Measurements from ENCODE around the gene CCDC144A. TPM values are rescaled to one million over a fixed set of nuclear protein-coding genes. Genes with fewer than 3 reads are reported as not detected.
"Not testable (repeated sequence)": the region's sequence is repeated elsewhere in the genome, so short reads cannot be mapped to it uniquely, and the experiment has no call there.

CCDC144A gene
- total RNA-seq, 1 experiment from 2014 or later = 0.20 TPM

DNA sequence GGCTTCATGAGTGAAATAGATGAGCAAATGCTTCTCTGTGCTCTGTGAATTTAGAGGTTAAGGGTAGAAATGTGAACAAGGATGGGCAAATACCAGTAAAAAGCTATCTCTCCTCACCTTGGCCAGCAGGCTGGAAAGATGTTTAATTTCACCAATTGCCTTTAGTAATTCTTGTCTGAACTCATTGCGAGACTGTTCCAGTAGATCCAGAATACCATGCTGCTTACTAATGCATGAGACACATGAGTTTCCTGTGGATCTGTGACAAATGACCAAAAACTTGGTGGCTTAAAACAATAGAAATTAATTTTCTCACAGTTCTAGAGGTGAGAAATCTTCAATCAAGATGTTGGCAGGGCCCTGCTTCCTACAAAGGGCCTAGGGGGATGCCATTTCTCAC, 27.1 kb upstream of the CCDC144A start (continued):
- TF ChIP-seq SIN3A (IDR thresholded peaks at IDR 0.05; ENCODE audit: low read depth) (no peak), EGR1 (IDR thresholded peaks at IDR 0.05; ENCODE audit: low read depth) (no peak), CEBPB (IDR thresholded peaks at IDR 0.05; ENCODE audit: low read depth) (no peak), ELF1 (IDR thresholded peaks at IDR 0.05; ENCODE audit: borderline replicate concordance, low read depth) (no peak), POLR2AphosphoS5 (IDR thresholded peaks at IDR 0.05; ENCODE audit: low read depth, low read length) (no peak), TCF7L2 (IDR thresholded peaks at IDR 0.05; ENCODE audit: borderline replicate concordance, extremely low read depth, insufficient read depth, insufficient read length) (no peak), RAD21 (IDR thresholded peaks at IDR 0.05; ENCODE audit: low read depth) (no peak)
- TF ChIP-seq, protein P1, sequence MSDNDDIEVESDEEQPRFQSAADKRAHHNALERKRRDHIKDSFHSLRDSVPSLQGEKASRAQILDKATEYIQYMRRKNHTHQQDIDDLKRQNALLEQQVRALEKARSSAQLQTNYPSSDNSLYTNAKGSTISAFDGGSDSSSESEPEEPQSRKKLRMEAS (IDR thresholded peaks at IDR 0.05) = no peak

DNA sequence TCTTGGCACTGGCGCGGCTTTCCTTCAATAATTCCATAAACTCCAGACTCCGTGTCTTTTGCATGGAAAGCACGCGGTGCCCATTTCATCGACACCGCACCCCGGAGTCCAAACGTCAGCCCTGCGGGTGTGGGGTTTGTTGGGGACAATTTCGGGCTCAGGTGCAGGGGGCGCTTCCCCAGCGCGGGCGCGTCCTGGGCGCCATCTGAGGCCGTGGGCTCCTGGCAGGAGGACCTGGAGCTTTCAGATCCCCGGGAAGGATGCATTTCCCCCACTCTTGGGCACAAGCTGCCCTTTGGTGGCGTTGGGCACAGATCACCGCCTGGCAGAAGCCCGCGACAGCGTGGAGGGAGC, 23.5 kb upstream of the CCDC144A start:
- intact Hi-C loops (cut with micrococcal nuclease); H3K9me2 ChIP-seq (ENCODE audit: insufficient read depth); BruUV-seq (replicated peaks); ATAC-seq; H4K20me1 ChIP-seq (ENCODE audit: insufficient read depth); H3K27me3 ChIP-seq (ENCODE audit: insufficient read depth, low read length); H3K9ac ChIP-seq (ENCODE audit: low read length); POLR2A ChIA-PET; H3K36me3 ChIP-seq (ENCODE audit: control insufficient read depth in 1 of 2, insufficient read depth in 2 of 2, low read length in 2 of 2); DNase-seq (ENCODE audit: low read depth, low spot score); CTCF ChIA-PET; RAD21 ChIA-PET (ENCODE audit: low non-redundant PET in 1 of 2, low total read pairs in 2 of 2, uncharacterized antibody in 2 of 2, unreplicated experiment in 2 of 2); H3K4me2 ChIP-seq (ENCODE audit: low read length); H3K4me3 ChIP-seq (replicated peaks in 1 of 2; ENCODE audit: low read depth in 1 of 2, low read length in 2 of 2); H3K9me3 ChIP-seq (ENCODE audit: control insufficient read depth in 1 of 2, insufficient read depth in 1 of 2, low read depth in 1 of 2, low read length in 2 of 2); H3K4me1 ChIP-seq (ENCODE audit: control insufficient read depth in 1 of 2, insufficient read depth in 2 of 2, low read length in 2 of 2); H3K27ac ChIP-seq (ENCODE audit: low read depth, low read length); H3K79me2 ChIP-seq (ENCODE audit: insufficient read depth, low read length); H2AFZ ChIP-seq (ENCODE audit: low read depth, low read length, poor library complexity, severe bottlenecking): not testable (repeated sequence)

DNA sequence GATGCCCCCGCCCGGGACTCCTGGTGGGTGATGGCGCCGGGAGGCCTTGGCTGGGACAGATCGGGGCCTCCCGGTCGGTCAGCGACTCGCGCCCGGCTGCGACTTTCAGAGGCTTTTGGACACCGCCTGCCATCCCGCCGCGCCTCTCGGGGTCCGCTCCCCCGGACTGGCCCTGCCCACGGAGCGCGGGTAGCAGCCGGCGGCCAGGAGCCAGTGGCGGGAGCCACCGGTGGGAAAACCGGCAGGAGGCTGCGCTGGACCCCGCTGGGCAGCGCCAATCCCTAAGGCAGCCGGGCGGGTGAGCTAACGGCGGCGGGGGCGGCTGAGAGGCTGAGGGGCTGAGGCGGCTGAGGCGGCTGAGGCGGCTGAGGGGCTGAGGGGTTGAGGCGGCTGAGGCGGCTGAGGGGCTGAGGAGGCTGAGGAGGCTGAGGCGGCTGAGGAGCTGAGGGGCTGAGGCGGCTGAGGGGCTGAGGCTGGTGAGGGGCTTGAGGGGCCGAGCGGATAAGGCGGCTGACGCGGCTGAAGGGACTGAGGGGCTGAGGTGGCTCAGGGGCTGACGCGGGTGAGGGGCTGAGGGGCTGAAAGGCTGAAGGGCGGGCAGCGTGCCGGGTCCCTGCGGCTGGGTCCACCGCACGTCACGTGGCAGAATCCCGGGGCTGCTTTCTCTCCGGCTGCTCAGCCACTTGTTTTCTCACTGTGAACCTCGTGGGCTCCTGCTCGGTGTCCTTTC, 23.0 kb upstream of the CCDC144A start:
- H3K36me3 ChIP-seq (ENCODE audit: control insufficient read depth in 1 of 2, insufficient read depth in 2 of 2, low read length in 2 of 2); DNase-seq (ENCODE audit: low read depth, low spot score); RAD21 ChIA-PET (ENCODE audit: low non-redundant PET in 1 of 2, low total read pairs in 2 of 2, uncharacterized antibody in 2 of 2, unreplicated experiment in 2 of 2); POLR2A ChIA-PET; H2AFZ ChIP-seq (ENCODE audit: low read depth, low read length, poor library complexity, severe bottlenecking); ATAC-seq; H3K27me3 ChIP-seq (ENCODE audit: insufficient read depth, low read length); H3K4me1 ChIP-seq (ENCODE audit: control insufficient read depth in 1 of 2, insufficient read depth in 2 of 2, low read length in 2 of 2); intact Hi-C loops (cut with micrococcal nuclease); H3K9me2 ChIP-seq (ENCODE audit: insufficient read depth); H3K79me2 ChIP-seq (ENCODE audit: insufficient read depth, low read length); BruUV-seq (replicated peaks); H3K9me3 ChIP-seq (ENCODE audit: control insufficient read depth in 1 of 2, insufficient read depth in 1 of 2, low read depth in 1 of 2, low read length in 2 of 2); H3K4me3 ChIP-seq (replicated peaks in 1 of 2; ENCODE audit: low read depth in 1 of 2, low read length in 2 of 2); H4K20me1 ChIP-seq (ENCODE audit: insufficient read depth); H3K4me2 ChIP-seq (ENCODE audit: low read length); H3K27ac ChIP-seq (ENCODE audit: low read depth, low read length); H3K9ac ChIP-seq (ENCODE audit: low read length); CTCF ChIA-PET: not testable (repeated sequence)

Measured in HCT116 (cell line).